ENCODE results near the gene ATP2B1. TPM values are rescaled to one million over a fixed set of nuclear protein-coding genes. Genes with fewer than 3 reads are reported as not detected.

Gene ATP2B1
- total and polyA plus RNA-seq, 2 donors (not counting 1 experiment from before 2014, with no cell fraction given): 26.1 to 238 TPM

GRCh38 chr12:89709157-89709994 lies 738 bp upstream of the ATP2B1 start:
- H3K4me3 ChIP-seq (ENCODE audit: control extremely low read depth in 1 of 5, extremely low read depth in 1 of 5, insufficient read depth in 1 of 5, low read depth in 2 of 5, low read length in 4 of 5): peak overlapping the region; percentile 84 to 99 (median 97)
- peaks cover 8% of the 10 kb centered on the region for H3K9me3 Mint-ChIP-seq (ENCODE audit: insufficient read depth)
- no peaks in the 10 kb centered on the region for H3K36me3 ChIP-seq (replicated peaks in 1 of 2; ENCODE audit: control extremely low read depth in 1 of 2, control insufficient read depth in 1 of 2, extremely low read depth in 1 of 2, insufficient read depth in 2 of 2, low read length in 1 of 2)
- H3K27me3 Mint-ChIP-seq: no peaks in the 10 kb centered on the region
- H3K9me3 ChIP-seq (ENCODE audit: control extremely low read depth in 1 of 3, control insufficient read depth in 2 of 3, insufficient read depth in 1 of 3, low read length in 2 of 3): peaks cover 0 to 4% (median 3%) of the 10 kb centered on the region in 3 donors
- peak overlapping the region; percentile 98 for H3K27ac Mint-ChIP-seq
- no peaks in the 10 kb centered on the region for H3K27me3 ChIP-seq (replicated peaks in 1 of 4; ENCODE audit: control extremely low read depth in 1 of 4, control insufficient read depth in 3 of 4, insufficient read depth in 4 of 4, low read length in 3 of 4)
- ChIA-PET CTCF (interaction anchor here (0.7 to 3.9 kb wide), 24 partner anchors 12 to 547 kb away, joined by 3 to 25 read pairs (median 5); no protein-coding TSS in a partner anchor), POLR2A (interaction anchor here (0.6 to 3.0 kb wide), 40 partner anchors 12 to 544 kb away, joined by 3 to 67 read pairs (median 5); no protein-coding TSS in a partner anchor)
- peaks cover 33% of the 10 kb centered on the region for H3K4me1 Mint-ChIP-seq
- no peak for TF ChIP-seq EZH2 (IDR thresholded peaks at IDR 0.05; ENCODE audit: borderline replicate concordance, insufficient read depth, low read depth, low read length, poor library complexity, severe bottlenecking)
- TF ChIP-seq CTCF (IDR thresholded peaks at IDR 0.05): no peak
- peaks cover 15 to 31% of the 10 kb centered on the region in 2 donors for H3K4me1 ChIP-seq (ENCODE audit: control insufficient read depth in 2 of 2, insufficient read depth in 2 of 2, low read length in 2 of 2)
- peak overlapping the region; percentile 64 for H2AFZ ChIP-seq (ENCODE audit: insufficient read depth, low read depth, low read length, poor library complexity, severe bottlenecking)
- H3K27ac ChIP-seq (ENCODE audit: low read length in 2 of 2): peak overlapping the region; percentile 95 to 99
- H4K20me1 ChIP-seq (ENCODE audit: control insufficient read depth, insufficient read depth, low read length, poor library complexity, severe bottlenecking): peaks cover 37% of the 10 kb centered on the region
- intact Hi-C loops (cut with micrococcal nuclease): loop anchor here (1.0 to 5.0 kb wide), 12 partner anchors 12 to 544 kb away; partner anchors contain the start of genes DUSP6 and GALNT4
- ATAC-seq (ENCODE audit: low read depth): peak; percentile 72
- H3K9ac ChIP-seq (ENCODE audit: low read length): peak overlapping the region; percentile 88
- H3K4me3 Mint-ChIP-seq: peak overlapping the region; percentile 93
- H3K79me2 ChIP-seq (ENCODE audit: control insufficient read depth, insufficient read depth, low read length): peaks cover 51% of the 10 kb centered on the region
- peak overlapping the region; percentile 78 for H3K4me2 ChIP-seq (replicated peaks; ENCODE audit: low read depth, low read length, poor library complexity, severe bottlenecking)
- under 1% methylated on average over 90 of the region's 103 CpGs for WGBS (ENCODE audit: insufficient coverage)
- DNase-seq: peak; percentile 100
